Measurements from ENCODE around the gene TMX1.

The TMX1 gene

GRCh38 chr14:51228890-51229289 is 11.2 kb upstream of the TMX1 start:
- H3K4me1 Mint-ChIP-seq = peaks cover 5% of the 10 kb centered on the region
- H3K27ac Mint-ChIP-seq = no peak overlapping the region
- H3K27me3 Mint-ChIP-seq (ENCODE audit: low read depth, poor library complexity) = peaks cover 8% of the 10 kb centered on the region

GRCh38 chr14:51236314-51236713 is 3.7 kb upstream of the TMX1 start:
- no peaks in the 10 kb centered on the region for H3K36me3 Mint-ChIP-seq (ENCODE audit: low read depth)
- peaks cover 12% of the 10 kb centered on the region for H3K27me3 Mint-ChIP-seq (ENCODE audit: low read depth, poor library complexity)
- H3K9me3 Mint-ChIP-seq = no peaks in the 10 kb centered on the region
- peaks cover 5% of the 10 kb centered on the region for H3K4me1 Mint-ChIP-seq
- H3K4me3 Mint-ChIP-seq = no peak overlapping the region
- no peak overlapping the region for H3K27ac Mint-ChIP-seq
- DNase-seq = no peak
- TF ChIP-seq CTCF (IDR thresholded peaks at IDR 0.05) = no peak

More at GRCh38 chr14:51228890-51229289, 11.2 kb upstream of the TMX1 start:
- TF ChIP-seq CTCF (IDR thresholded peaks at IDR 0.05) = no peak
- H3K4me3 Mint-ChIP-seq = no peak overlapping the region
- no peak for DNase-seq
- no peaks in the 10 kb centered on the region for H3K36me3 Mint-ChIP-seq (ENCODE audit: low read depth)
- H3K9me3 Mint-ChIP-seq = no peaks in the 10 kb centered on the region

- no peak for TF ChIP-seq CTCF (IDR thresholded peaks at IDR 0.05)
- no peak for DNase-seq
- Mint-ChIP-seq H3K4me3 (no peak overlapping the region), H3K9me3 (no peaks in the 10 kb centered on the region), H3K36me3 (ENCODE audit: low read depth) (peaks cover 17% of the 10 kb centered on the region), H3K27ac (no peak overlapping the region), H3K27me3 (ENCODE audit: low read depth, poor library complexity) (peaks cover 3% of the 10 kb centered on the region), H3K4me1 (peaks cover 12% of the 10 kb centered on the region)
Observed at GRCh38 chr14:51240804-51241380, 845 bp downstream of the TMX1 start.

- peaks cover 16% of the 10 kb centered on the region for H3K4me1 Mint-ChIP-seq
- DNase-seq = peak; percentile 18
- peaks cover 29% of the 10 kb centered on the region for H3K36me3 Mint-ChIP-seq (ENCODE audit: low read depth)
- H3K4me3 Mint-ChIP-seq = no peak overlapping the region
- no peak overlapping the region for H3K27ac Mint-ChIP-seq
- peaks cover 3% of the 10 kb centered on the region for H3K27me3 Mint-ChIP-seq (ENCODE audit: low read depth, poor library complexity)
- no peak for TF ChIP-seq CTCF (IDR thresholded peaks at IDR 0.05)
- no peaks in the 10 kb centered on the region for H3K9me3 Mint-ChIP-seq
Observed at GRCh38 chr14:51242545-51243490, 2.8 kb downstream of the TMX1 start.

GRCh38 chr14:51244591-51244990 is 4.5 kb downstream of the TMX1 start:
- no peak overlapping the region for H3K4me3 Mint-ChIP-seq
- peaks cover 16% of the 10 kb centered on the region for H3K4me1 Mint-ChIP-seq
- peaks cover 46% of the 10 kb centered on the region for H3K36me3 Mint-ChIP-seq (ENCODE audit: low read depth)
- no peaks in the 10 kb centered on the region for H3K27me3 Mint-ChIP-seq (ENCODE audit: low read depth, poor library complexity)
- H3K27ac Mint-ChIP-seq = no peak overlapping the region
- no peak for TF ChIP-seq CTCF (IDR thresholded peaks at IDR 0.05)
- no peaks in the 10 kb centered on the region for H3K9me3 Mint-ChIP-seq
- no peak for DNase-seq
